Ovary (tissue), 9 donors: Measurements from ENCODE around the gene EMID1. TPM values are rescaled to one million over a fixed set of nuclear protein-coding genes. Genes with fewer than 3 reads are reported as not detected.

Experiments
- DNase-seq, 5 donors: peaks; one replicate each; pipeline ENCODE4 v3.0.0-alpha.2; 2019 to 2020
- H3K27ac ChIP-seq, 2 donors: fragments of 200-600 bp; one replicate each; pipeline versions ENCODE4 v1.5.1 to v1.8.0; 2019 to 2022
- H3K27me3 ChIP-seq: fragments of 200-600 bp; one replicate; pipeline ENCODE4 v1.8.0; 2022
- H3K36me3 ChIP-seq: fragments of 200-600 bp; sonication (generic); one replicate; pipeline ENCODE4 v1.5.1; 2019
- H3K4me1 ChIP-seq: one replicate; pipeline ENCODE4 v1.8.1; 2013; ENCODE audit warnings: mild to moderate bottlenecking, moderate library complexity; ENCODE audit not compliant: insufficient read depth
- H3K4me3 ChIP-seq: fragments of 200-600 bp; sonication (generic); one replicate; pipeline ENCODE4 v1.5.1; 2017
- H3K9me3 ChIP-seq, 2 donors: fragments of 200-600 bp in 1 of 2; sonication (generic) in 1 of 2; one replicate each; pipeline versions ENCODE4 v1.5.1 to v1.8.1; 2013 to 2019; ENCODE audit warnings: mild to moderate bottlenecking in 1 of 2, moderate library complexity in 1 of 2
- EP300 ChIP-seq: sonication (generic); formaldehyde crosslinking; IDR thresholded peaks from one replicate; pipeline ENCODE4 v1.6.1; 2017; ENCODE audit warnings: antibody characterized with exemption
- POLR2A ChIP-seq: fragments of 450-650 bp; IDR thresholded peaks from one replicate; pipeline ENCODE4 v1.6.1; 2017; ENCODE audit warnings: antibody characterized with exemption, mild to moderate bottlenecking, moderate library complexity
- WGBS, 3 donors: extraction: QIAGEN DNeasy Blood & Tissue Kit in 1 of 3; methylation state at CpG; one replicate each; pipeline versions ENCODE4 v1.1.5 to v1.1.7; 2013 to 2017; 5-methylcytosine and 5-hydroxymethylcytosine counted together
- intact Hi-C, 4 donors: fragments of 100-400 bp; cut with DNase I; formaldehyde crosslinking; loops; one replicate each; pipeline versions ENCODE4 v1.11.0 to v1.15.1; 2022 to 2023
- polyA plus RNA-seq, 2 donors: library from polyadenylated mRNA; stranded (reverse); fragments of 200-250 nt in 1 of 2; fragments of 350-450 nt in 1 of 2; fragmentation: Illumina TruSeq in 1 of 2; extraction: RNeasy Lipid Tissue Mini Kit (QIAGEN cat#74804) in 1 of 2; gene quantifications; one replicate each; pipeline ENCODE4 v1.2.3, GENCODE V29; 2013 to 2014
- total RNA-seq, 7 donors: library from RNA; depleted of rRNA in 2 of 7; stranded (reverse); fragments of >200 nt in 2 of 7; fragmentation: NEBNext Ultra II Directional in 3 of 7; extraction: Animal tissue kit (Norgen Biotek cat#: 25700) in 3 of 7; gene quantifications; one replicate each; pipeline versions ENCODE4 v1.1.0 to v1.2.4, GENCODE V29; 2016 to 2023
- TF ChIP-seq, protein P1 (sequence below), 3 donors: fragments of 450-650 bp in 2 of 3; fragments of 200-600 bp in 1 of 3; IDR thresholded peaks; one replicate each; pipeline versions ENCODE4 v1.5.1 to v1.8.0; 2016 to 2022; ENCODE audit warnings: antibody characterized with exemption in 3 of 3, mild to moderate bottlenecking in 1 of 3
- donor health status: DM: no; HTN: no; CAD: no; lungs with moderate emphysema.
- donor health status: DM: no; HTN: no; CAD: no.
- donor health status: Bipolar disorder and iron deficiency.
- donor health status: DM: yes; HTN: yes; CAD: no.
- donor health status: DM: no; HTN: no; CAD: no.
- donor health status: DM: yes; HTN: yes; CAD: no.

EMID1 gene
- total and polyA plus RNA-seq, 9 donors: 2.6 to 11.2 (median 8.6) TPM

- Histone ChIP-seq H3K9me3 (no peaks in the 10 kb centered on the region), H3K27ac (no peak overlapping the region), H3K4me3 (no peak overlapping the region), H3K4me1 (no peaks in the 10 kb centered on the region), H3K27me3 (no peaks in the 10 kb centered on the region), H3K36me3 (no peaks in the 10 kb centered on the region)
- no peak for TF ChIP-seq EP300
- no peak for TF ChIP-seq POLR2A
- TF ChIP-seq, protein P1, sequence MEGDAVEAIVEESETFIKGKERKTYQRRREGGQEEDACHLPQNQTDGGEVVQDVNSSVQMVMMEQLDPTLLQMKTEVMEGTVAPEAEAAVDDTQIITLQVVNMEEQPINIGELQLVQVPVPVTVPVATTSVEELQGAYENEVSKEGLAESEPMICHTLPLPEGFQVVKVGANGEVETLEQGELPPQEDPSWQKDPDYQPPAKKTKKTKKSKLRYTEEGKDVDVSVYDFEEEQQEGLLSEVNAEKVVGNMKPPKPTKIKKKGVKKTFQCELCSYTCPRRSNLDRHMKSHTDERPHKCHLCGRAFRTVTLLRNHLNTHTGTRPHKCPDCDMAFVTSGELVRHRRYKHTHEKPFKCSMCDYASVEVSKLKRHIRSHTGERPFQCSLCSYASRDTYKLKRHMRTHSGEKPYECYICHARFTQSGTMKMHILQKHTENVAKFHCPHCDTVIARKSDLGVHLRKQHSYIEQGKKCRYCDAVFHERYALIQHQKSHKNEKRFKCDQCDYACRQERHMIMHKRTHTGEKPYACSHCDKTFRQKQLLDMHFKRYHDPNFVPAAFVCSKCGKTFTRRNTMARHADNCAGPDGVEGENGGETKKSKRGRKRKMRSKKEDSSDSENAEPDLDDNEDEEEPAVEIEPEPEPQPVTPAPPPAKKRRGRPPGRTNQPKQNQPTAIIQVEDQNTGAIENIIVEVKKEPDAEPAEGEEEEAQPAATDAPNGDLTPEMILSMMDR (IDR thresholded peaks at IDR 0.05): no peak
- intact Hi-C loops: no loop called here
- no peak for DNase-seq
- WGBS, 3 donors: 65 to 76% (median 74%) methylated on average over 11 of the region's 11 CpGs
Observed at GRCh38 chr22:29259253-29259899, 53.7 kb downstream of the EMID1 start.

DNA sequence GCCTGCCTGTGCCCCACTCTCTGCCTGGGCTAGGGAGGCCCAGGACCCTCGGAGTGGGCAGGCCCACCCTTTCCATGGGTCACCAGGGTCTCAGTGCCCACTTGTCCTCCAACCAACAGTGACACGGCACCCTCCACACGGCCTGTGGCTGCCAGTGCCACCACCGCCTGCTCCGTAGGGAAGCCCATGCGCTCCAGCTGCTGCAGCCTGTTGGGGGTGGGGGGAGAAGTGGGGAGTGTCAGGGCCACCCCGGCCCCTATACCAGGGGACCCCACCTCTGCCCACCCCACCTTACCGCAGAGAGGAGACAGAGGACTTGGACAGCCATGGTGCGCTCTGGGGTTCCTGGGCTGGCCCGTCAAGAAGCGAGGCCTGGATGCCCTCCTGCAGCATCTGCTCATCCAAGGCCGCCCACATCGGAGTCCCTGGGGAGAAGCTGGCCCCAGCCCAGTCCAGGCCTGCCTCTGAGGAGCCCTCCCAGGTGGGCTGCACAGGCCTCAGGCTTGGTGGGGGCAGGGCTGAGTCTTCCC is 54.4 kb downstream of the EMID1 start:
- Histone ChIP-seq H3K9me3 (no peaks in the 10 kb centered on the region), H3K4me1 (no peaks in the 10 kb centered on the region), H3K4me3 (no peak overlapping the region), H3K27me3 (no peaks in the 10 kb centered on the region), H3K27ac (no peak overlapping the region), H3K36me3 (no peaks in the 10 kb centered on the region)
- TF ChIP-seq, protein P1 (IDR thresholded peaks at IDR 0.05): no peak
- TF ChIP-seq EP300 (no peak), POLR2A (no peak)
- intact Hi-C loops: no loop called here
- peak in 1 of 5 donors; percentile 17 for DNase-seq
- 75 to 78% (median 77%) methylated on average over 6 to 13 of the region's 13 CpGs for WGBS, 3 donors

- Histone ChIP-seq H3K27ac (no peak overlapping the region), H3K4me3 (no peak overlapping the region), H3K4me1 (no peaks in the 10 kb centered on the region), H3K9me3 (no peaks in the 10 kb centered on the region), H3K27me3 (no peaks in the 10 kb centered on the region), H3K36me3 (no peaks in the 10 kb centered on the region)
- 59 to 69% (median 69%) methylated on average over 17 of the region's 17 CpGs for WGBS, 3 donors
- DNase-seq: peak in 1 of 5 donors; percentile 61
- intact Hi-C loops: no loop called here
- no peak for TF ChIP-seq EP300
- TF ChIP-seq POLR2A: no peak
- TF ChIP-seq, protein P1 (IDR thresholded peaks at IDR 0.05): no peak
Observed at GRCh38 chr22:29260601-29261315, 55.1 kb downstream of the EMID1 start.

DNA sequence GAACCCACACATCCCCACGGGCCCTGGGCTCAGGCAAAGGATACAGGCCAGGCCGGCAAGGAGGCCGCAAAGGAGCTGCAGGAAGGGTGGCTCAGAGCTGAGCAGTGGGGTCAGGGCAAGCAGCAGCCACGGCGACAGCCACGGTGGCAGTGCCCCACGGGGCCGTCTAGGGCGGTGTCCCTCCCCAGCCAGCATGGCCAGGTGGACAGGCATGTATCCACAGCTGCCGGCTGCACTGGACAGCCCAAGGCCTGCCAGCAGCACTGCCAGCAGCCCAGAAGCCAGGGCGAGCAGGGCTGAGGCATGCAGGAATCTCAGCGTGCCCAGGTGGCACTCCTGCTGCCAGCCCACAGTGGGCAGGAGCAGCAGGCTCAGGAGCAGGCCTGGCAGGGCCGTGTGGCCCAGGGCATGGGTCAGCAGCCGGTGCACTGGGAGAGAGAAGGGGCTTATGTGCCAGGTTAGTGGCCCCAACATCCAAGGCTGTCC is 58.1 kb downstream of the EMID1 start:
- peak in 1 of 5 donors; percentile 16 for DNase-seq
- H3K27ac ChIP-seq: no peak overlapping the region
- H3K4me3 ChIP-seq: no peak overlapping the region
- WGBS, 3 donors: 72 to 89% (median 82%) methylated on average over 11 to 14 of the region's 14 CpGs
- H3K27me3 ChIP-seq: no peaks in the 10 kb centered on the region
- peaks cover 7% of the 10 kb centered on the region for H3K4me1 ChIP-seq
- no peaks in the 10 kb centered on the region for H3K36me3 ChIP-seq
- H3K9me3 ChIP-seq: no peaks in the 10 kb centered on the region
- no peak for TF ChIP-seq EP300
- TF ChIP-seq POLR2A: no peak
- TF ChIP-seq, protein P1 (IDR thresholded peaks at IDR 0.05): no peak
- intact Hi-C loops: no loop called here
